ENCODE data around the gene ITPRID2.

Gene ITPRID2

DNA sequence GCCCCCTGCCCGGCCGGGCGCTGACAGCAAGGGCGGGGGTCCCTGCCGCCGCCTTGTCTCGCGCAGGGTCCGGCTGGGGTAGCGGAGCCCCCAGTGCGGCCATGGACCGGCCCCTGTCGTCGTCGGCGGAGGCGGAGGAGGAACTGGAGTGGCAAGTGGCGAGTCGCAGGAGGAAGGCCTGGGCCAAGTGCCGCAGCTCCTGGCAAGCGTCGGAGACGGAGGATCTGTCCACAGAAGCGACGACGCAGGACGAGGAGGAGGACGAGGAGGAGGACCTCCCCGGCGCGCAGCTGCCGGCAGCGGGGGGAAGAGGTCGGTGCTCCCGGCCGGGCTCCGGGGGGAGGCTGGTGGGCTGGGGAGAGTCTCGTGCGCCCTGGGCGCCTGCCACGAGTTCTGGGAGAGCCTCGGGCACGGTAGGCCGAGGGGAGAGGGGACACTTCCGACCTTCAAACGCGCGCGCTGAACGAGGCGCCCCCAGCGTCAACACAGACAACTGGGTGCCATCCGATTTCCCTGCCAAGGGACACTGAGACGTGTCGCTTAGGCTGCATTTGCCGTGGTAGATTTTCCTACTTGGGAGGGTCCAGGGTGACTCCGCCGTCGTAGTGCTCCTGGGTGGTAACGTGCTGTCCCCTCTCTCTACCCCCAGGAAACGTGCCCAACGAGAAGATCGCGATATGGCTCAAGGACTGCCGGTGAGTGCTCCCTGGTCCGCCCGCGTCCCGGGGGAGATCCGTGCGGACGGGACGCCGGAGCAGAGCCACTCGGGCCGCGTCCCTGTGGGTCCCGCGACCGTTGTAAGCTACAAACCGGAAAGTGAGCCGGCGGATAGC, 652 bp downstream of the ITPRID2 start:
- Mint-ChIP-seq H3K27me3 (ENCODE audit: low read depth) (no peaks in the 10 kb centered on the region), H3K9me3 (no peaks in the 10 kb centered on the region), H3K27ac (peak overlapping the region; percentile 92 to 98 (median 97)), H3K4me3 (peak overlapping the region; percentile 95 to 98 (median 97)), H3K36me3 (ENCODE audit: low read depth) (peaks cover 25% of the 10 kb centered on the region), H3K4me1 (peaks cover 47% of the 10 kb centered on the region)
- TF ChIP-seq, protein P1, sequence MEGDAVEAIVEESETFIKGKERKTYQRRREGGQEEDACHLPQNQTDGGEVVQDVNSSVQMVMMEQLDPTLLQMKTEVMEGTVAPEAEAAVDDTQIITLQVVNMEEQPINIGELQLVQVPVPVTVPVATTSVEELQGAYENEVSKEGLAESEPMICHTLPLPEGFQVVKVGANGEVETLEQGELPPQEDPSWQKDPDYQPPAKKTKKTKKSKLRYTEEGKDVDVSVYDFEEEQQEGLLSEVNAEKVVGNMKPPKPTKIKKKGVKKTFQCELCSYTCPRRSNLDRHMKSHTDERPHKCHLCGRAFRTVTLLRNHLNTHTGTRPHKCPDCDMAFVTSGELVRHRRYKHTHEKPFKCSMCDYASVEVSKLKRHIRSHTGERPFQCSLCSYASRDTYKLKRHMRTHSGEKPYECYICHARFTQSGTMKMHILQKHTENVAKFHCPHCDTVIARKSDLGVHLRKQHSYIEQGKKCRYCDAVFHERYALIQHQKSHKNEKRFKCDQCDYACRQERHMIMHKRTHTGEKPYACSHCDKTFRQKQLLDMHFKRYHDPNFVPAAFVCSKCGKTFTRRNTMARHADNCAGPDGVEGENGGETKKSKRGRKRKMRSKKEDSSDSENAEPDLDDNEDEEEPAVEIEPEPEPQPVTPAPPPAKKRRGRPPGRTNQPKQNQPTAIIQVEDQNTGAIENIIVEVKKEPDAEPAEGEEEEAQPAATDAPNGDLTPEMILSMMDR (IDR thresholded peaks at IDR 0.05; ENCODE audit: unreplicated experiment in 3 of 3), result peak in 1 of 3 experiments; percentile 17

DNA sequence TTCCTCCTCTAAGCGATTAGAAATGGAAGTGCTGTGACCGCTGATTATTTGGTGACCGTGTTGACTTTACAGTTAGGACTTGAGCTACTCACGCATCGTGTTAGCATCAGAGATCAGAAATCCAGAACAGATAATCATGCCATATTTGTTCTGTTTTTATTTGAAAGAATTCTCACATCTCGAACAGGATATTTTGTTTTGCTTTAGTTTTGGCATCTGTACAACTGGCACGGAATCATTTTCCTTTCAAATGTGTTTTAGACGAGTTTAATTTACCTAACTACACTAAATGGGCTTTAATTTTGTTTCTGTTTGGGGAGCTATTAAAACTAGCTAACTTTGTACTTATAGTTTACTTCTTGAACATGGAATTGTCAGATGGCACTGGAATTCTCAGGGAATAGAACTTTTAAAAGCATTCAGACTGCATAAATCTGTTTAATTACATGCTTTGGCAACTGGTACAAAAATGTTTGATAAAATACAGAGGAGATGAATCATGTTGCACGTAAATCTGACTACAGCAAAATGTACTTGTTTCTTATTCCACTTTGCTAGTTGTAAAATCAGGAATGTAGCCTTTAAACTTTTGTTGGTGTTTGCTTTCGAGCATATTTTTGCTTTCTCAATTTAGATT, 1.4 kb downstream of the ITPRID2 start:
- Mint-ChIP-seq H3K9me3 (no peaks in the 10 kb centered on the region), H3K4me1 (peaks cover 47% of the 10 kb centered on the region), H3K27ac (peak overlapping the region; percentile 92 to 98 (median 97)), H3K4me3 (peak overlapping the region; percentile 95 to 98 (median 97)), H3K36me3 (ENCODE audit: low read depth) (peaks cover 25% of the 10 kb centered on the region), H3K27me3 (ENCODE audit: low read depth) (no peaks in the 10 kb centered on the region)
- TF ChIP-seq, protein P1 (IDR thresholded peaks at IDR 0.05; ENCODE audit: unreplicated experiment in 3 of 3), result no peak

DNA sequence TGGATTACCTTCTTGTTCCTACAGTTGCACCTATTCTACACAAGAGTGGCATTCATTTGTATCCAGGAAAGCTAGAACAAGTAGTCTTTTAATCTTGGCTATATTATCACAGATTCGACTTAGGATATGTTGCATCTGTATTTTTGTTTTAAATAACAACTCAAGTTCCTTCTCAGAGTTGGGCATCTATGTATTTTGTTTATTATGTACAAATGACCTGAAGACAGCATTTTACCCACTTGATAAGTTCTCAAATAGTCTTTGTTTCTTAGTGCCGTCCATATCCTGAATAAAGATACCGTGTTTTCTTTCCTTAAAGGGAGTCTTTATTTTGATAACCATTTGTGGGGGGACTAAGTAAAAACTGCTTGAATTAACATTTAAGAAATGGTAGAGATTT, 2.9 kb downstream of the ITPRID2 start:
- H3K9me3 Mint-ChIP-seq, result no peaks in the 10 kb centered on the region

DNA sequence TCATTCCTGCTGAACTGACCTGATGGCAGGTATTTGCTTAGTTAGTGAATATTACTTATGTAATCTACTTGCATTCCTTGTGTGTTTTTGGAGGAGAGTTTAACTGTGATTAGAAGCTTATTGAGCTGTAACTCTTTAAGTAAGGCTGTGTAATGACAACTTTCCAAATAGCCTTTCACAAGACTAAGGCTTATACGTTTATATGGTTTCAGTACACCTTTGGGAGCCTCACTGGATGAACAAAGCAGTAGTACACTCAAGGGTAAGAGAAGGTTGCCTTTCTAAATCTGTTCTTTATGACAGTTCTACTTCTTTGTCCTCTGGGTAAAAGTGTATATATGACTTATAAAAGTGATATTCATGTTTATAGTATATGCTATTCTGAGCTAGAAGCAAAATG, 4.3 kb downstream of the ITPRID2 start:
- TF ChIP-seq, protein P1 (IDR thresholded peaks at IDR 0.05; ENCODE audit: unreplicated experiment in 3 of 3), result no peak
- H3K9me3 Mint-ChIP-seq, result no peaks in the 10 kb centered on the region
- no peaks in the 10 kb centered on the region for H3K27me3 Mint-ChIP-seq (ENCODE audit: low read depth)
- peak overlapping the region; percentile 48 to 80 (median 67) for H3K27ac Mint-ChIP-seq
- peaks cover 49% of the 10 kb centered on the region for H3K36me3 Mint-ChIP-seq (ENCODE audit: low read depth)
- peak overlapping the region; percentile 65 to 69 (median 68) for H3K4me3 Mint-ChIP-seq
- H3K4me1 Mint-ChIP-seq, result peaks cover 50% of the 10 kb centered on the region

More for the DNA sequence above, 2.9 kb downstream of the ITPRID2 start:
- H3K4me1 Mint-ChIP-seq, result peaks cover 50% of the 10 kb centered on the region
- TF ChIP-seq, protein P1 (IDR thresholded peaks at IDR 0.05; ENCODE audit: unreplicated experiment in 3 of 3), result no peak
- H3K27me3 Mint-ChIP-seq (ENCODE audit: low read depth), result no peaks in the 10 kb centered on the region
- H3K36me3 Mint-ChIP-seq (ENCODE audit: low read depth), result peaks cover 36% of the 10 kb centered on the region
- H3K4me3 Mint-ChIP-seq, result peak overlapping the region; percentile 95 to 98 (median 97)
- peak overlapping the region; percentile 67 to 97 (median 83) for H3K27ac Mint-ChIP-seq

DNA sequence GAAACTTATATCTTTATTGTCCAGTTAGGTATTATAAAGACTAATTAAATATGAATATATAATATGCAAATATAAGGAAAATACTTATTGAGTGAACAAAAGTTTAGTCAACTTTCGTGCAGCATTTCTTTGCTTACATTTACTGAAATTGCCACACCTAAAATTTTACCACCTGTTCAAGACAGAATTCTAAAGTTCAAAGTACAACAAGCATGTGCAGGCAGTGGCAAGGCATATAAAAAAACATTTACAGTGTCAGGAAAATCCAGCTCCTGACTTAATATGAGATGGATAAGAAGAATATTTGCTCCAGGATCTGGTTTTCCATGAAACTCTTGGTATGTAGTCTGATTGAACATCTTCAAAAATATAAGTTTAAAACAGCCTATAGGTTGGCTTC, 4.8 kb downstream of the ITPRID2 start:
- Mint-ChIP-seq H3K4me3 (peak overlapping the region in 2 of 3 experiments; percentile 40 to 69), H3K27ac (peak overlapping the region in 2 of 3 experiments; percentile 27 to 65), H3K9me3 (no peaks in the 10 kb centered on the region), H3K4me1 (peaks cover 47% of the 10 kb centered on the region), H3K27me3 (ENCODE audit: low read depth) (no peaks in the 10 kb centered on the region), H3K36me3 (ENCODE audit: low read depth) (peaks cover 54% of the 10 kb centered on the region)
- TF ChIP-seq, protein P1 (IDR thresholded peaks at IDR 0.05; ENCODE audit: unreplicated experiment in 3 of 3), result no peak

Measured in nephron (organoid).